Loucy (cell line): ENCODE data around the gene OR5AU1.

Experiments used
- CTCF ChIP-seq: fragments of 200-600 bp; sonication (generic); conservative IDR thresholded peaks from 2 replicates; pipeline ENCODE4 v1.5.1; 2014; ENCODE audit warnings: mild to moderate bottlenecking, antibody characterized with exemption, low read length
- EZH2phosphoT487 ChIP-seq: fragments of 200-600 bp; IDR thresholded peaks from 2 replicates; pipeline ENCODE4 v1.6.1; 2018; ENCODE audit warnings: antibody characterized with exemption, mild to moderate bottlenecking, moderate library complexity, borderline replicate concordance

- no peak for TF ChIP-seq CTCF
- no peak for TF ChIP-seq EZH2phosphoT487
These were observed 38.7 kb upstream of the OR5AU1 start for GRCh38 chr14:21194597-21194996.
